ENCODE measurements around the gene CKAP4.

DNA sequence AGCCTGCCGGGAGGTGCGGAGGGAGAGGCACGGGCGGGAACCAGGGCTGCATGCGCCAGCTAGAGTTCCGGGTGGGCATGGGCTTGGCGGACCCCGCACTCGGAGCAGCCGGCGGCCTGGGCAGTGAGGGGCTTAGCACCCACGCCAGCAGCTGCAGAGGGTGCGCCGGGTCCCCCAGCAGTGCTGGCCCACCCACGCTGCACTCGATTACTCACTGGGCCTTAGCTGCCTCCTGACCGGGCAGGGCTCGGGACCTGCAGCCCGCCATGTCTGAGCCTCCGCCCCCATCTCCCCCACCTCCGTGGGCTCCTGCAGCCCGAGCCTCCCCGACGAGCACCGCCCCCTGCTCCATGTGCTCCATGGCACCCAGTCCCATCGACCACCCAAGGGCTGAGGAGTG, 14.8 kb downstream of the CKAP4 start:
- TF ChIP-seq ELF4 (IDR thresholded peaks at IDR 0.05): no peak
- no peak for TF ChIP-seq NFRKB (IDR thresholded peaks at IDR 0.05)
- TF ChIP-seq FOXK2 (IDR thresholded peaks at IDR 0.05): no peak
- no peak for TF ChIP-seq SP1 (IDR thresholded peaks at IDR 0.05)
- TF ChIP-seq HDGF (IDR thresholded peaks at IDR 0.05; ENCODE audit: borderline replicate concordance): no peak
- TF ChIP-seq FOXM1 (IDR thresholded peaks at IDR 0.05; ENCODE audit: borderline replicate concordance): no peak
- no peak for TF ChIP-seq PKNOX1 (IDR thresholded peaks at IDR 0.05)
- TF ChIP-seq BHLHE40 (IDR thresholded peaks at IDR 0.05; ENCODE audit: borderline replicate concordance): no peak
- TF ChIP-seq CTBP1 (IDR thresholded peaks at IDR 0.05; ENCODE audit: borderline replicate concordance): no peak
- TF ChIP-seq TARDBP (IDR thresholded peaks at IDR 0.05): no peak
- no peak for TF ChIP-seq SUZ12 (IDR thresholded peaks at IDR 0.05)
- no peak for TF ChIP-seq ARNT (IDR thresholded peaks at IDR 0.05)
- no peak for TF ChIP-seq LEF1 (IDR thresholded peaks at IDR 0.05; ENCODE audit: borderline replicate concordance)

All from HEK293T (cell line).